Amniotic epithelial cell (primary cell): ENCODE data around the gene PEX6.
A peak's percentile ranks its signal among the peaks of the same experiment; 100 is the strongest.
"Not testable (repeated sequence)": the region's sequence is repeated elsewhere in the genome, so short reads cannot be mapped to it uniquely, and the experiment has no call there.

Experiments used
- DNase-seq: peaks from one replicate; pipeline ENCODE4 v3.0.0-alpha.2; 2010; ENCODE audit warnings: low read depth

PEX6 gene

DNA sequence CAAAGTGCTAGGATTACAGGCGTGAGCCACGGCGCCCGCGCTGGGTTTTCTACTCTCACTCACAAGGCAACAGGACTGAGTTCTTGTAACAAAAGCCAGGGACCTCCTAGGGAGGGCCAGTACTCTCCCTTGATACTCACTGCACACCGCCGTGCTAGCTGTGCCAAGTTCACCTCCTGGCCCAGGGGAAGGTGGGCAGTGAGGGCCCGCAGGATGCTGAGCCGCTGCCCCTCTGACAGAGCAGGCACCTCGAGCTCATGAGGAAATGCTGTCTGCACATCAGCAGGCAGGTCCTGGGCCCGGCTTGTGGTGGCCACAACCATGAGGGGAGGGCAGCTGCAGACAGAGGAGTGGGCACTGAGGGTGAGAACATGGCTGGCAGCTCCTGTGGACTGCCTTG, 11.8 kb downstream of the PEX6 start:
- no peak for DNase-seq

DNA sequence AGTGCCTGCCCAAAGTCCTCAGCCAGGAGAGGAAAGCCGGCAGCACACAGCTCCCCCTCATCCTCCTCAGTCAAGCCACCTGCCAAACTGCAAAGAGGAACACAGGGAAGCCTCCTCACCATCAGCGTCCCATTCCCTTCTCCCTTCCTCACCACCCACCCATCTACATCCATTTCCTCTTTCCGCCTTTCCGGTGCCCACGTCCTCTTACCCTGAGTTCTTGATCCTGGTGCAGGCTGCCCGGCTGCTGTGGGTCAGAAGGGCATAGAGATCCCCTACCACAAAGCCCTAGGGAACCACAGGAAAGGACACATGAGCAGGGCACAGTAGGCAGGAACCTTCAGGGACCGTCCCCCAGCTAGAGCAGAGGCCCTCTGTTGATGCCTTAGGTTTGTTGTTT, 12.4 kb downstream of the PEX6 start:
- DNase-seq, result no peak

- peak; percentile 65 for DNase-seq
Measured at GRCh38 chr6:42963855-42964605, 15.0 kb downstream of the PEX6 start.

DNA sequence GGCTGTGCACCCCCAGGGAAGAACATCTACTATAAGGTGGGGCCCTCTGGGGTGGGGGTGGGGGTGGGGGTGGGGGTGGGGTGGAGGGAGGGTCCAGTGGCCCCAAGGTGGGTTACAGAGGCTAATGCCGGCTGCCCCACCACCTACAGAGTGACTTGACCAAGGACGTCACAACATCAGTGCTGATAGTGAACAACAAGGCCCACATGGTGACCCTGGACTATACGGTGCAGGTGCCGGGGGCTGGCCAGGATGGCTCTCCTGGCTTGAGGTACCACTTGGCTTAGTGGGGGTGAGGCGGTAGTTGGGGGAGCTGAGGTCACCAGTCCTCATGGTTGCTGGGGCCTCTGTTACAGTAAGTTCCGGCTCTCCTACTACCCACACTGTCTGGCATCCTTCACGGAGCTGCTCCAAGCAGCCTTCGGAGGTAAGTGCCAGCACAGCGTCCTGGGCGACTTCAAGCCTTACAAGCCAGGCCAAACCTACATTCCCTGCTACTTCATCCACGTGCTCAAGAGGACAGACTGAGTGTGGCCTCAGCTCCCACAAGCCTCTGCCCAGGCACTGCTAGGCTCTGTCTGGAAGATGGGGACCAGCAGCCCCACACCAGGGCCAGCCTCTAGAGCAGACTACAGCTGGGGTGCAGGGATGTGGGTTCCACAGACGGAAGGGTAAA, 15.7 kb downstream of the PEX6 start:
- no peak for DNase-seq

DNA sequence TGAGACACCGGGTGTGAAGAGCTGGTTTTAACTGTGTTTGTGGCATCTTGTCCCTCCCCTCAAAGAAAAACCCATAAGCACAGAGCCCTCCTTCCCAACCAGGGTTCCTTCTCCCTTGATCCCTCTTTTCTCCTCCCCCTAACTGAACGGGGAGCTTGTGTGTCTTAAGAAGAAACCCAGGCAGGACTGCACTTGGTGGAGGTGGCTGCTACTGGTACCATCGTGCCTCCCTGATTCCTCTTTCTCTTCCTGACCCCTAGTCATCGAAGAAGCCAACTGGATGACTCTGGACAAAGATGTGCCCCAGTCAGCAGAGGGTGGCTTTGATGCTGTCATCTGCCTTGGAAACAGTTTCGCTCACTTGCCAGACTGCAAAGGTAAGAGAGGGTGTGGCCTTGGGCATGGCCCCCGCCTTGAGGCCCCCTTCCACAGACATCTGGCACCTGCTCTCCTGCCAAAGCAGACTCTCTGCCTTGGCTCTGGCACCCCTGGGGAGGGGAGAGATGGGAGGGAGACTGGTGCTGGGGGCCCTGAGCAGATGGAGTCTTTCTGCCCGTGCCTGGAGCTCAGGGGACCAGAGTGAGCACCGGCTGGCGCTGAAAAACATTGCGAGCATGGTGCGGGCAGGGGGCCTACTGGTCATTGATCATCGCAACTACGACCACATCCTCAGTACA, 16.3 kb downstream of the PEX6 start:
- DNase-seq, result no peak

GRCh38 chr6:42962096-42962495, 16.9 kb downstream of the PEX6 start:
- no peak for DNase-seq

GRCh38 chr6:42961020-42961470, 17.9 kb downstream of the PEX6 start:
- no peak for DNase-seq

DNA sequence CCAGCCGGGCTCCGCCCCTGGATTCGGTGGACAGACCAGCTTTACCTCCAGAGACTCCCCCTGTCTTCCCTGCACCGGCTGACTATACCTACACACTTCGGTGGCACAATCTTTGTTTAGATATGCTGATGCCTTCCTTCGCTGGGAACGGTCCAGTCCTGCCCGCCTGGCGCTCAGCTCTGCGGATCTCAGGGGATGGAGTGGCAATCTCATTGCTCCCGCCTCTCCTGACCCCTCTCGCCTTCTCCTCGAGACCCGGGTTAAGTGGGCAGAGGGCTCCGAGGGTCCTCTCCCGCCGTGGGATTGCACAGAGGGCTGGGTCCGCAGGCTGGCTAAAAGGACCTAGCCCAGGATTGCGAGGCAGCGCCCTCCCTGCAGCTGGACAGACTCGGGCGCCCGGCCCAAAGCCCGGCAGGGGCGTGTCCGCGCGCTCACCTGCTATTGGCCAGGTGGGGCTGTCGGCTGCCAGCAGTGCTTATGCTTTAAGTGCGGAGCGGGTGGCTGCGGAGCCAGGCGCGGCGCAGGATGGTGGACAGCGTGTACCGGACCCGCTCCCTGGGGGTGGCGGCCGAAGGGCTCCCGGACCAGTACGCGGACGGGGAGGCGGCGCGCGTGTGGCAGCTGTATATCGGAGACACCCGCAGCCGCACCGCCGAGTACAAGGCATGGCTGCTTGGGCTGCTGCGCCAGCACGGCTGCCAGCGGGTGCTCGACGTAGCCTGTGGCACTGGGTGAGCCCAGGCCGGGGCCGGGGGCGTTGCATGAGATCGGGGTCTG, 18.6 kb downstream of the PEX6 start, which contains the start of gene GNMT:
Gene GNMT, plus strand, starts transcription at position 512 of the 777 bp plus-strand sequence. Its CDS starts 14 bp downstream, at position 526.
- no peak for DNase-seq

GRCh38 chr6:42959917-42960242, 19.1 kb downstream of the PEX6 start:
- DNase-seq, result no peak

DNA sequence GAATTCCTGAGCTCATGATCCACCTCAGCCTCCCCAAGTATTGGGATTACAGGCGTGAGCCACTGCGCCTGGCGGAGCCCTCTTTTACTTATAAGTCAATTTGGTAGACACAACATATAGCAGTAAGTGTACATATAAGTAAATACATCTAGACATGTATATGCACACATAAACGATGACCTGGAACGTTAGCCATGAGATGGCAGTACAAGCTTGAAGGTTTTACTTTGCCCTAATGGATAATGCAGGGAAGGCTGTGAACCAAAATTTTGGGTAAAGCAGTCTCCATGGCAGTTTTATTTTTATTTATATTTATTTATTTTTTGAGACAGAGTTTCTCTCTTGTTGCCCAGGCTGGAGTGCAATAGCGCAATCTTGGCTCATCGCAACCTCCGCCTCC, 20.9 kb downstream of the PEX6 start:
- no peak for DNase-seq

GRCh38 chr6:42954405-42954804, 24.6 kb downstream of the PEX6 start:
- DNase-seq, result not testable (repeated sequence)

GRCh38 chr6:42952389-42952788, 26.6 kb downstream of the PEX6 start:
- DNase-seq, result no peak

DNA sequence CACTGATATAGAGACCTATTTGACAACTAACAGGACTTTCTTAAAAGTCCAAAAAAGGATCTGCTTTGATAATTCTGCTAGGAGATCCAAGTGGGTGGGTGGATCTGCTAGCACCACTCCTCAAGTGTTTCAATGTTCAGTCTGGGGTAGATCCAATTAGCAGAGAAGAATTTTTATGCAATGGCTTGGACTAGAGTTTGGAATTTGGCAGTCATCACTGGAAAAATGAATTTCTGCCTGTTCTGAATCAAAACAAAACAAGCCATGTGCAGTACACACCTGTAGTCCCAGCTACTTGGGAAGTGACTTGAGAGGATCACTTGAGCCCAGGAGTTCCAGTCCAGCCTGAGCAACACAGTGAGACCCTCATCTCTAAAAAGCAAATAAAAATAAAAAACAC, 31.0 kb downstream of the PEX6 start:
- no peak for DNase-seq

- DNase-seq, result no peak
Measured at GRCh38 chr6:42942444-42942843, 36.5 kb downstream of the PEX6 start.

GRCh38 chr6:42941356-42941755, 37.6 kb downstream of the PEX6 start:
- DNase-seq, result not testable (repeated sequence)

DNA sequence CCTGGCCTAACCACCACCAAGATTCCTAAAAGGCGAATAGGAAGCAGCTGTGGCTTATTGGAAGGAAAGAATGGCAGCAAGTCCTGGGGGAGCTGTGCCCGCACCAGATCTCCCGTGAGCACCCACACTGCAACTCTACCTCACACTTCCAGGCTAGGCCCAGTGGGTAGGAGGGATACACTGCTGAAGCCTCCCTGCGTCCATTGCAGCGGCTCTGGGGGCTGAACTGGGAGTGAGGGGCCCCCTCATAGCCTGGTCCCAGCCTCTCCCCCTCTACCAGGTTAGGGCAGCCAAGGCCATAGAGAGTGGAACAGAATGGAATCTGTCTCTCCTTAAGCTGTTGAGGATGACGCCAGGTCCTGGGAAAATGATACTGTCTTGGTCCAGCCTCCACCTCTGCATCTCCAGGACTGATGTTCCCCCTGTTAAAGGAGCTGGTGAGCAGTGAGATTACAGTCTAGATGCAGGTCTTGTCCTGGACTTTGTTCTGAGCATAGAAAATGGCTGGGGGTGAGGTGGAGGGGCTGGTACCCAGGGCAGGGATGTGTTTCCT, 38.4 kb downstream of the PEX6 start:
- no peak for DNase-seq

DNA sequence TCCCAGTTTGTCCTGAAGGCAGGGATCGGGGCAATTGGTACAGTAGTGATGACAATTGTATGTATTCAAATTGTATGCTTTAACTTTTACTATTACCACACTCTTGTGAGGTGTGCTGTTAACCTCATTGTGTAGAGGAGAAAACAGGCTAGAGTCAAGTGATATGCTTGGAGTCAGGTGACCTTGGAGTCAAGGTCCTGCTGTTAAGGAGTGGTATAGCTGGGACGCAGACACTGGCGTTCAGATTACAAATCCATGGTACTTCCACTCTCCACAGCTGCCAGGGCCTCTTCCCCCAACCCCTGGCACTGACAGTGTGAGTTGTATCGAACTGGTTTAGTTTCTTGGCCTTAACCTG, 39.2 kb downstream of the PEX6 start:
- no peak for DNase-seq

- DNase-seq, result no peak
Measured at GRCh38 chr6:42938987-42939809, 39.8 kb downstream of the PEX6 start.

- no peak for DNase-seq
Measured at GRCh38 chr6:42938428-42938796, 40.6 kb downstream of the PEX6 start.

GRCh38 chr6:42937548-42938427, 41.2 kb downstream of the PEX6 start:
- no peak for DNase-seq
